Panc1 (cell line): Measurements from ENCODE around the gene TGFB2. TPM values are rescaled to one million over a fixed set of nuclear protein-coding genes. Genes with fewer than 3 reads are reported as not detected.

ENCODE experiments used
- ATAC-seq: fragments of 200-7000 bp; cut with Tn5 transposase; 2 replicates; pipeline ENCODE4 v1.9.1; 2020; ENCODE audit warnings: mild to moderate bottlenecking, moderate library complexity
- BruUV-seq: library from RNA; stranded (reverse); fragments of 400-500 nt; replicated peaks from 2 replicates; lab custom pipeline; 2021; lab: Mats Ljungman, UMichigan
- CTCF ChIA-PET: fragments of 300-600 bp; sonication (Branson Sonifier 250); formaldehyde crosslinking; loops from one replicate; lab custom pipeline; 2022; ENCODE audit warnings: antibody characterized with exemption; lab: Charles Lee
- POLR2A ChIA-PET: fragments of 300-600 bp; sonication (Branson Sonifier 250); formaldehyde crosslinking; loops from one replicate; lab custom pipeline; 2022; ENCODE audit warnings: antibody characterized with exemption; lab: Charles Lee
- DNase-seq: peaks from one replicate; pipeline ENCODE4 v3.0.0-alpha.2; 2010; ENCODE audit warnings: low read depth, low spot score
- H3K27ac ChIP-seq: 2 replicates; pipeline ENCODE4 v1.5.1; 2011; ENCODE audit warnings: mild to moderate bottlenecking, low read length, inconsistent platforms
- H3K27me3 ChIP-seq: fragments of 200-500 bp; sonication (Bioruptor generic); 2 replicates; pipeline ENCODE4 v1.6.0; 2014; ENCODE audit warnings: low read length, inconsistent platforms; ENCODE audit not compliant: control insufficient read depth, insufficient read depth
- H3K36me3 ChIP-seq: fragments of 200-500 bp; sonication (Bioruptor generic); 2 replicates; pipeline ENCODE4 v1.5.1; 2014; ENCODE audit warnings: inconsistent platforms, mild to moderate bottlenecking, low read length, moderate library complexity; ENCODE audit not compliant: control insufficient read depth, insufficient read depth
- H3K4me1 ChIP-seq: 2 replicates; pipeline ENCODE4 v1.5.1; 2011; ENCODE audit warnings: inconsistent platforms, mild to moderate bottlenecking, low read length, moderate library complexity; ENCODE audit not compliant: control insufficient read depth, insufficient read depth
- H3K4me3 ChIP-seq, 2 experiments: 2 replicates each; pipeline ENCODE4 v1.5.1; 2011 to 2012; ENCODE audit warnings: low read depth in 2 of 2, low read length in 2 of 2, mild to moderate bottlenecking in 2 of 2, inconsistent platforms in 1 of 2, moderate library complexity in 1 of 2
- H3K9me3 ChIP-seq: fragments of 200-500 bp; sonication (Bioruptor generic); 2 replicates; pipeline ENCODE4 v1.5.1; 2014; ENCODE audit warnings: low read depth, mild to moderate bottlenecking, inconsistent platforms, low read length, moderate library complexity; ENCODE audit not compliant: control insufficient read depth, insufficient read depth
- CTCF ChIP-seq: fragments of 450-650 bp; IDR thresholded peaks from 2 replicates; pipeline ENCODE4 v1.5.1; 2017; ENCODE audit warnings: mild to moderate bottlenecking
- POLR2AphosphoS5 ChIP-seq: IDR thresholded peaks from 2 replicates; pipeline ENCODE4 v1.6.1; 2012; ENCODE audit warnings: mild to moderate bottlenecking, low read depth, low read length, moderate library complexity
- REST ChIP-seq, 2 experiments: IDR thresholded peaks; 2 replicates each; pipeline ENCODE4 v1.6.1; 2011 to 2012; ENCODE audit warnings: low read depth in 2 of 2, control low read depth in 1 of 2, low read length in 1 of 2, mild to moderate bottlenecking in 1 of 2, moderate library complexity in 1 of 2; ENCODE audit not compliant: insufficient read depth in 1 of 2
- SIN3A ChIP-seq: IDR thresholded peaks from 2 replicates; pipeline ENCODE4 v1.6.1; 2012; ENCODE audit warnings: low read depth, mild to moderate bottlenecking, low read length, moderate library complexity, borderline replicate concordance; ENCODE audit not compliant: insufficient read depth
- TCF7L2 ChIP-seq: IDR thresholded peaks from 2 replicates; pipeline ENCODE4 v1.6.1; 2011; ENCODE audit warnings: mild to moderate bottlenecking, low read depth, low read length, inconsistent platforms
- in situ Hi-C: cut with HindIII; loops from 2 replicates; pipeline ENCODE4 v1.10.0; 2016; ENCODE audit warnings: low sequenced_read_pairs, low pct_unique_long_range_greater_than_20kb
- intact Hi-C: fragments of 100-400 bp; cut with micrococcal nuclease; formaldehyde crosslinking; loops from one replicate; pipeline ENCODE4 v1.10.0; 2022; ENCODE audit not compliant: unreplicated experiment
- total RNA-seq: library from RNA; stranded (reverse); gene quantifications from one replicate; pipeline ENCODE4 v1.2.1, GENCODE V29; 2021; ENCODE audit not compliant: unreplicated experiment

The TGFB2 gene
- total RNA-seq, 1 experiment from 2014 or later, result 58.9 TPM

- no peak for TF ChIP-seq CTCF
- TF ChIP-seq REST (IDR thresholded peaks at IDR 0.05; ENCODE audit: insufficient read depth in 1 of 2, low read depth in 2 of 2, low read length in 1 of 2), result no peak
- TF ChIP-seq POLR2AphosphoS5, result no peak
- TF ChIP-seq TCF7L2, result no peak
- TF ChIP-seq SIN3A, result no peak
- no TSS peak for BruUV-seq
- no peak for ATAC-seq
- POLR2A ChIA-PET, result no interaction called here
- CTCF ChIA-PET, result no interaction called here
- H3K27ac ChIP-seq, result peak overlapping the region; percentile 73; the same call in 1 of the 2 replicates
- no peak overlapping the region for H3K4me3 ChIP-seq
- intact Hi-C loops (no loop called here), in situ Hi-C loops (no loop called here)
- H3K36me3 ChIP-seq, result no peaks in the 10 kb centered on the region
- peaks cover 23% of the 10 kb centered on the region for H3K4me1 ChIP-seq
- peaks cover 3% of the 10 kb centered on the region; the same call in 1 of the 2 replicates for H3K9me3 ChIP-seq
- no peaks in the 10 kb centered on the region for H3K27me3 ChIP-seq
- DNase-seq, result no peak
Measured at GRCh38 chr1:218395916-218396315, 50.8 kb downstream of the TGFB2 start.

DNA sequence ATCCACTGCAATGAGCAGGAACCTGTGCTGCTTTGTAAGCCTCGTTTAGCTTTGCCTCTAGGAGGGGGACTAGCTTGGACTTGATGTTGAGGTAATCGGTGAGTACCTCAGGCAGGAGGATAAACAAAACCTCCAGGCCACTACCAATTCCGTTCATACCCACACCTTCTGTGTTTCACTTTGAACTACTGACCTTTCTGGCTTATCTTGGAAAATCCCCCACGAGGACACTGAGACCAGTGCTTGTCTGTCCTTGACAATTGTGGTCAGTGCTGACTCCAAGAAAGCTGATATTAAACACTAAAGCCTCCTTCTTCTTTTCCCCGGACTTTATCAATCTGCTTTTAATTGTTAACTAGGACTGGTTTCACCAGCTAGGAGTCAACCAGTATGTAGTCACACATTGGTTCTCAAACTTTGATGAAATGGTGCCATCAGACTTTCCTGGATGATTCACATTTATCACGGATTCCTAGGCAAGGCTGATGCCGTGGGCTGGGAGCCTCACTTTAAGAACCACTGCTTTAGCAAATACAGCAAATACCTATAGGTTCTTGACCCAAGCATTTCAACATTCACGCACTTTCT lies 52.7 kb downstream of the TGFB2 start:
- Histone ChIP-seq H3K36me3 (no peaks in the 10 kb centered on the region), H3K27ac (peak overlapping the region; percentile 77), H3K9me3 (peaks cover 3% of the 10 kb centered on the region; the same call in 1 of the 2 replicates), H3K4me1 (peaks cover 31% of the 10 kb centered on the region), H3K4me3 (no peak overlapping the region), H3K27me3 (no peaks in the 10 kb centered on the region)
- DNase-seq, result no peak
- intact Hi-C loops (no loop called here), in situ Hi-C loops (no loop called here)
- TF ChIP-seq SIN3A (no peak), POLR2AphosphoS5 (no peak), CTCF (no peak), REST (IDR thresholded peaks at IDR 0.05; ENCODE audit: insufficient read depth in 1 of 2, low read depth in 2 of 2, low read length in 1 of 2) (no peak), TCF7L2 (no peak)
- ATAC-seq, result peak; percentile 68
- no TSS peak for BruUV-seq
- CTCF ChIA-PET, result interaction anchor here (0.7 kb wide), 1 partner anchor 38 kb away, joined by 5 read pairs; no protein-coding TSS in a partner anchor
- POLR2A ChIA-PET, result no interaction called here
